Astrocyte (in vitro differentiated cells and primary cell): ENCODE measurements around the gene PEPD.

ENCODE experiments used
- CTCF ChIP-seq: IDR thresholded peaks from 2 replicates; pipeline ENCODE4 v1.5.1; 2011; ENCODE audit warnings: low read depth, mild to moderate bottlenecking, inconsistent platforms, low read length, moderate library complexity; ENCODE audit not compliant: insufficient read depth
- EZH2 ChIP-seq: IDR thresholded peaks from 2 replicates; pipeline ENCODE4 v1.6.1; 2012; ENCODE audit warnings: mild to moderate bottlenecking, low read length, inconsistent platforms; ENCODE audit not compliant: insufficient read depth

DNA sequence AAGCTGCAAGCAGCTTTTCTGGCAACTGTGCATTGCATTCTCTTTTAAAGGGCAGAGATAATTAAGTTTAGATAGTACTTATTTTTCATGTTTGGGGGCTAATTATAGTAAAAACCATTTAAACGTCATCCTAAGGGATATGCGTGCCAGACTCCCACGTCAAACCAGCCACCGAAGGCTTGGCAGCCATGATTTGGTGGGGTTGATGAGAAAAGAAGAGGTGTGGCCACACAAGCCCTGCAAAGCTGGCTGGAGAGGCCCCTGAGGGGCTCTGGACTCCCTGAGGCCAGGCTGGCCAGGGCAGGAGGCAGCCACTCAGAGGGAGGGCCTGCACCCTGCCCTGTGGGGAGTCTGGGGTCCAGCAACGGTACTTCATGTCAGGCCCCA is 17.5 kb downstream of the PEPD start:
- TF ChIP-seq CTCF, result no peak
- no peak for TF ChIP-seq EZH2
